ENCODE measurements around the gene NUDT3. TPM values are rescaled to one million over a fixed set of nuclear protein-coding genes. Genes with fewer than 3 reads are reported as not detected.

NUDT3 gene
- total and polyA plus RNA-seq, 9 of the 15 experiments (the other 6 are each of a cell fraction or from before 2014, with no cell fraction given), result 5.4 to 81.2 (median 56.4) TPM

- TF ChIP-seq GTF2B (IDR thresholded peaks at IDR 0.05; ENCODE audit: extremely low read depth, insufficient read length), result no peak
- no peak for TF ChIP-seq ZNF696 (CRISPR knock-in tag; conservative IDR thresholded peaks at IDR 0.05)
- TF ChIP-seq KAT2B (IDR thresholded peaks at IDR 0.05; ENCODE audit: low read depth, low read length), result no peak
- no peak for TF ChIP-seq ZNF609 (CRISPR knock-in tag; IDR thresholded peaks at IDR 0.05; ENCODE audit: borderline replicate concordance)
- no peak for TF ChIP-seq MBD1 (CRISPR knock-in tag; IDR thresholded peaks at IDR 0.05)
- no peak for TF ChIP-seq PTTG1 (tag; IDR thresholded peaks at IDR 0.05; ENCODE audit: low read depth)
- TF ChIP-seq XRCC4 (IDR thresholded peaks at IDR 0.05; ENCODE audit: extremely low read depth, insufficient read depth, insufficient read length), result no peak
- no peak for TF ChIP-seq CAMTA2 (CRISPR knock-in tag; conservative IDR thresholded peaks at IDR 0.05)
- TF ChIP-seq CUX1 (CRISPR knock-in tag; IDR thresholded peaks at IDR 0.05), result no peak
Observed at GRCh38 chr6:34243131-34243771, 149.2 kb downstream of the NUDT3 start (continued).
